Neural cell (in vitro differentiated cells): ENCODE results near the gene LHFPL4. TPM values are rescaled to one million over a fixed set of nuclear protein-coding genes. Genes with fewer than 3 reads are reported as not detected.

ENCODE experiments used
- H2AFZ ChIP-seq: fragments of 200-600, 300-800 bp; sonication (generic), shearing (Covaris generic); 2 replicates; pipeline ENCODE4 v1.6.0; 2014; ENCODE audit warnings: low read depth, mild to moderate bottlenecking, antibody characterized with exemption, low read length, moderate library complexity
- H3F3A ChIP-seq: fragments of 200-600 bp; shearing (Covaris generic); 2 replicates; pipeline ENCODE4 v1.6.1; 2016; ENCODE audit warnings: mild to moderate bottlenecking, moderate library complexity, mixed read lengths, antibody characterized with exemption, low read length; ENCODE audit not compliant: insufficient read depth, poor library complexity, severe bottlenecking
- H3K27ac ChIP-seq: fragments of 200-600, 300-800 bp; sonication (generic), shearing (Covaris generic); 2 replicates; pipeline ENCODE4 v1.5.1; 2014; ENCODE audit warnings: mild to moderate bottlenecking, low read length, moderate library complexity
- H3K27me3 ChIP-seq: fragments of 300-800, 200-600 bp; sonication (generic), shearing (Covaris generic); 2 replicates; pipeline ENCODE4 v1.6.0; 2014; ENCODE audit warnings: mild to moderate bottlenecking, low read depth, low read length, moderate library complexity; ENCODE audit not compliant: insufficient read depth
- H3K36me3 ChIP-seq: fragments of 300-800, 200-600 bp; sonication (generic), shearing (Covaris generic); 2 replicates; pipeline ENCODE4 v1.5.1; 2014; ENCODE audit warnings: mild to moderate bottlenecking, antibody characterized with exemption, low read length, moderate library complexity; ENCODE audit not compliant: insufficient read depth
- H3K4me2 ChIP-seq: fragments of 300-800, 200-600 bp; sonication (generic), shearing (Covaris generic); 2 replicates; pipeline ENCODE4 v1.6.0; 2014; ENCODE audit warnings: mild to moderate bottlenecking, low read length
- H3K4me3 ChIP-seq: fragments of 300-800, 200-600 bp; sonication (generic), shearing (Covaris generic); 2 replicates; pipeline ENCODE4 v1.5.1; 2014; ENCODE audit warnings: mild to moderate bottlenecking, low read length, moderate library complexity
- H3K79me2 ChIP-seq: fragments of 200-600 bp; shearing (Covaris generic); replicated peaks from 2 replicates; pipeline ENCODE4 v1.6.0; 2014; ENCODE audit warnings: mild to moderate bottlenecking, low read length, moderate library complexity; ENCODE audit not compliant: insufficient read depth
- H3K9ac ChIP-seq: fragments of 300-800, 200-600 bp; sonication (generic), shearing (Covaris generic); 2 replicates; pipeline ENCODE4 v1.6.1; 2016; ENCODE audit warnings: mild to moderate bottlenecking, low read length, mixed read lengths
- H3K9me2 ChIP-seq: fragments of 200-600 bp; shearing (Covaris generic); 2 replicates; pipeline ENCODE4 v1.6.1; 2016; ENCODE audit warnings: mild to moderate bottlenecking, low read length, mixed read lengths; ENCODE audit not compliant: insufficient read depth
- H3K9me3 ChIP-seq: fragments of 200-600, 300-800 bp; sonication (generic), shearing (Covaris generic); 2 replicates; pipeline ENCODE4 v1.6.1; 2016; ENCODE audit warnings: mild to moderate bottlenecking, mixed run types, low read length, moderate library complexity, mixed read lengths
- H4K20me1 ChIP-seq: fragments of 200-600 bp; shearing (Covaris generic); 2 replicates; pipeline ENCODE4 v1.6.1; 2016; ENCODE audit warnings: mild to moderate bottlenecking, mixed run types; ENCODE audit not compliant: insufficient read depth
- CTCF ChIP-seq: fragments of 450-650 bp; IDR thresholded peaks from 2 replicates; pipeline ENCODE4 v1.5.1; 2014; ENCODE audit warnings: antibody characterized with exemption, mild to moderate bottlenecking, moderate library complexity; ENCODE audit not compliant: poor library complexity, severe bottlenecking
- EP300 ChIP-seq: fragments of 450-650 bp; conservative IDR thresholded peaks from 2 replicates; pipeline ENCODE4 v1.6.1; 2014; ENCODE audit warnings: antibody characterized with exemption, mild to moderate bottlenecking, moderate library complexity; ENCODE audit not compliant: poor library complexity, severe bottlenecking
- EZH2 ChIP-seq: fragments of 200-600, 300-800 bp; shearing (Covaris generic), sonication (generic); IDR thresholded peaks from 2 replicates; pipeline ENCODE4 v1.6.1; 2014; ENCODE audit warnings: antibody characterized with exemption, low read length, borderline replicate concordance, mild to moderate bottlenecking; ENCODE audit not compliant: insufficient read depth, poor library complexity, severe bottlenecking
- MXI1 ChIP-seq: fragments of 450-650 bp; conservative IDR thresholded peaks from 2 replicates; pipeline ENCODE4 v1.6.1; 2014; ENCODE audit warnings: antibody characterized with exemption, mild to moderate bottlenecking; ENCODE audit not compliant: poor library complexity, severe bottlenecking
- POLR2AphosphoS5 ChIP-seq: IDR thresholded peaks from 2 replicates; pipeline ENCODE4 v1.6.1; 2012
- RAD21 ChIP-seq: fragments of 450-650 bp; conservative IDR thresholded peaks from 2 replicates; pipeline ENCODE4 v1.6.1; 2014; ENCODE audit warnings: antibody characterized with exemption, mild to moderate bottlenecking, moderate library complexity
- REST ChIP-seq: IDR thresholded peaks from 2 replicates; pipeline ENCODE4 v1.6.1; 2012; ENCODE audit warnings: borderline replicate concordance
- SMC3 ChIP-seq: fragments of 450-650 bp; conservative IDR thresholded peaks from 2 replicates; pipeline ENCODE4 v1.6.1; 2014; ENCODE audit warnings: antibody characterized with exemption, mild to moderate bottlenecking, moderate library complexity; ENCODE audit not compliant: poor library complexity
- TAF1 ChIP-seq: IDR thresholded peaks from 2 replicates; pipeline ENCODE4 v1.6.1; 2012; ENCODE audit warnings: low read depth
- polyA plus RNA-seq: library from polyadenylated mRNA; depleted of rRNA; stranded (reverse); fragments of >200 nt; gene quantifications from 2 replicates; pipeline ENCODE4 v1.2.3, GENCODE V29; 2014

LHFPL4 gene
- polyA plus RNA-seq, 1 donor from 2014 or later = 37.4 TPM

- no peaks in the 10 kb centered on the region for H3K9me3 ChIP-seq
- H3F3A ChIP-seq = no peaks in the 10 kb centered on the region
- H3K4me3 ChIP-seq = peak overlapping the region; percentile 84
- no peaks in the 10 kb centered on the region for H3K79me2 ChIP-seq
- peaks cover 4% of the 10 kb centered on the region for H4K20me1 ChIP-seq
- H3K36me3 ChIP-seq = no peaks in the 10 kb centered on the region
- H3K4me2 ChIP-seq = no peak overlapping the region
- no peak overlapping the region for H2AFZ ChIP-seq
- H3K27me3 ChIP-seq = peaks cover 44% of the 10 kb centered on the region
- H3K9ac ChIP-seq = no peak overlapping the region
- no peak for TF ChIP-seq REST
- TF ChIP-seq TAF1 = no peak
- H3K9me2 ChIP-seq = no peaks in the 10 kb centered on the region
- H3K27ac ChIP-seq = no peak overlapping the region
Observed at GRCh38 chr3:9550999-9551398, 2.6 kb downstream of the LHFPL4 start.

GRCh38 chr3:9549600-9549999 is 4.0 kb downstream of the LHFPL4 start:
- Histone ChIP-seq H3K4me2 (no peak overlapping the region), H3K9ac (no peak overlapping the region), H3K9me3 (no peaks in the 10 kb centered on the region), H3K4me3 (no peak overlapping the region), H3K27ac (no peak overlapping the region), H3K9me2 (no peaks in the 10 kb centered on the region), H3F3A (no peaks in the 10 kb centered on the region), H3K27me3 (peaks cover 30% of the 10 kb centered on the region), H3K79me2 (no peaks in the 10 kb centered on the region), H2AFZ (no peak overlapping the region), H4K20me1 (peaks cover 4% of the 10 kb centered on the region), H3K36me3 (no peaks in the 10 kb centered on the region)
- TF ChIP-seq TAF1 (no peak), RAD21 (no peak), REST (no peak), CTCF (no peak), POLR2AphosphoS5 (no peak), SMC3 (no peak), MXI1 (no peak), EZH2 (no peak), EP300 (no peak)
